RWPE2 (cell line): ENCODE data around the gene GSG1L.

Source experiments
- ATAC-seq: fragments of 200-7000 bp; cut with Tn5 transposase; 3 replicates; pipeline ENCODE4 v1.9.1; 2021; ENCODE audit warnings: low read depth
- DNase-seq: peaks from one replicate; pipeline ENCODE4 v3.0.0-alpha.2; 2020; ENCODE audit warnings: low spot score
- H3K27ac ChIP-seq: fragments of 450-650 bp; 2 replicates; pipeline ENCODE4 v1.5.1; 2017; ENCODE audit warnings: mild to moderate bottlenecking; ENCODE audit not compliant: poor library complexity, severe bottlenecking
- H3K27me3 ChIP-seq: fragments of 250-450 bp; sonication (Bioruptor Pico); 2 replicates; pipeline ENCODE4 v1.5.1; 2021; ENCODE audit warnings: mild to moderate bottlenecking, moderate library complexity; ENCODE audit not compliant: insufficient read depth, poor library complexity, severe bottlenecking
- H3K36me3 ChIP-seq: fragments of 250-450 bp; sonication (Bioruptor Pico); 2 replicates; pipeline ENCODE4 v1.5.1; 2020; ENCODE audit warnings: low read depth, mild to moderate bottlenecking, moderate library complexity
- H3K4me1 ChIP-seq: fragments of 250-450 bp; sonication (Bioruptor Pico); 2 replicates; pipeline ENCODE4 v1.5.1; 2021; ENCODE audit warnings: mild to moderate bottlenecking, moderate library complexity; ENCODE audit not compliant: insufficient read depth, poor library complexity, severe bottlenecking
- H3K4me3 ChIP-seq: fragments of 250-450 bp; sonication (Bioruptor Pico); 2 replicates; pipeline ENCODE4 v1.5.1; 2021; ENCODE audit warnings: mild to moderate bottlenecking, moderate library complexity; ENCODE audit not compliant: severe bottlenecking
- H3K9me3 ChIP-seq: fragments of 250-450 bp; sonication (Bioruptor Pico); 2 replicates; pipeline ENCODE4 v1.5.1; 2021; ENCODE audit warnings: mild to moderate bottlenecking, moderate library complexity; ENCODE audit not compliant: severe bottlenecking
- CTCF ChIP-seq: fragments of 450-650 bp; IDR thresholded peaks from one replicate; pipeline ENCODE4 v1.5.1; 2017; ENCODE audit warnings: mild to moderate bottlenecking, moderate library complexity; ENCODE audit not compliant: poor library complexity, severe bottlenecking

GSG1L gene

GRCh38 chr16:28058839-28059589 is 4.5 kb downstream of the GSG1L start:
- Histone ChIP-seq H3K27me3 (peaks cover 47% of the 10 kb centered on the region), H3K27ac (no peak overlapping the region), H3K4me3 (no peak overlapping the region), H3K9me3 (no peaks in the 10 kb centered on the region), H3K4me1 (no peaks in the 10 kb centered on the region), H3K36me3 (no peaks in the 10 kb centered on the region)
- DNase-seq (no peak), ATAC-seq (no peak)
- no peak for TF ChIP-seq CTCF

- no peak overlapping the region for H3K4me3 ChIP-seq
- no peaks in the 10 kb centered on the region for H3K36me3 ChIP-seq
- no peak for DNase-seq
- H3K27me3 ChIP-seq: peaks cover 48% of the 10 kb centered on the region
- no peak for ATAC-seq
- no peaks in the 10 kb centered on the region for H3K4me1 ChIP-seq
- no peak for TF ChIP-seq CTCF
- H3K27ac ChIP-seq: no peak overlapping the region
- H3K9me3 ChIP-seq: no peaks in the 10 kb centered on the region
Measured at GRCh38 chr16:28057949-28058348, 5.6 kb downstream of the GSG1L start.

GRCh38 chr16:28053461-28053860 is 10.1 kb downstream of the GSG1L start:
- ATAC-seq (no peak), DNase-seq (no peak)
- Histone ChIP-seq H3K36me3 (no peaks in the 10 kb centered on the region), H3K4me3 (no peak overlapping the region), H3K9me3 (no peaks in the 10 kb centered on the region), H3K27ac (no peak overlapping the region), H3K4me1 (no peaks in the 10 kb centered on the region), H3K27me3 (peaks cover 9% of the 10 kb centered on the region)
- TF ChIP-seq CTCF: no peak

- Histone ChIP-seq H3K4me3 (no peak overlapping the region), H3K27me3 (peaks cover 9% of the 10 kb centered on the region), H3K9me3 (no peaks in the 10 kb centered on the region), H3K4me1 (no peaks in the 10 kb centered on the region), H3K27ac (no peak overlapping the region), H3K36me3 (no peaks in the 10 kb centered on the region)
- ATAC-seq (no peak), DNase-seq (no peak)
- no peak for TF ChIP-seq CTCF
Measured at GRCh38 chr16:28052274-28053128, 11.0 kb downstream of the GSG1L start.
